ENCODE results near the gene BDKRB2.

BDKRB2 gene

DNA sequence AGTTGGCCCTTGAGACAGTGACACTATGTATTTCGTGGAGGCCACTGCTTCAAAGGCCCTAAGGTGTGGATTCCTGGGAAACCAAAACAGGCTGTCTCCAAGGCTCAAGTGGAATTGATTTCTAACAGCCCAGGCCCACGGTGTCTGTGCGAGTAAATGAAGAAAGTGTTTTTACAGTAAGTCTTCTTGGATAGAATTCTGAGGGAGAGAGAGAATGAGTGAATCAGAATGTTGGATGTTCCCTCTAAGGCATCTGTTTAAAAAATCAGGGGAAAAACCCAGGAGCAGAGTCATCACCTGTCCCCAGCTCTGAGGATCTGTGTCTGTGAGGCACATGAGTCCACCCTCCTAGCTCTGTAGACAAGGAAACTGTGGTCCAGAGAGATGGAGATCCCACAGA is 29.0 kb downstream of the BDKRB2 start:
- DNase-seq (ENCODE audit: low spot score): no peak
- in situ Hi-C loops (cut with MboI; ENCODE audit: low pct_unique_long_range_greater_than_20kb, low sequenced_read_pairs, unreplicated experiment): no loop called here
- TF ChIP-seq, protein P1, sequence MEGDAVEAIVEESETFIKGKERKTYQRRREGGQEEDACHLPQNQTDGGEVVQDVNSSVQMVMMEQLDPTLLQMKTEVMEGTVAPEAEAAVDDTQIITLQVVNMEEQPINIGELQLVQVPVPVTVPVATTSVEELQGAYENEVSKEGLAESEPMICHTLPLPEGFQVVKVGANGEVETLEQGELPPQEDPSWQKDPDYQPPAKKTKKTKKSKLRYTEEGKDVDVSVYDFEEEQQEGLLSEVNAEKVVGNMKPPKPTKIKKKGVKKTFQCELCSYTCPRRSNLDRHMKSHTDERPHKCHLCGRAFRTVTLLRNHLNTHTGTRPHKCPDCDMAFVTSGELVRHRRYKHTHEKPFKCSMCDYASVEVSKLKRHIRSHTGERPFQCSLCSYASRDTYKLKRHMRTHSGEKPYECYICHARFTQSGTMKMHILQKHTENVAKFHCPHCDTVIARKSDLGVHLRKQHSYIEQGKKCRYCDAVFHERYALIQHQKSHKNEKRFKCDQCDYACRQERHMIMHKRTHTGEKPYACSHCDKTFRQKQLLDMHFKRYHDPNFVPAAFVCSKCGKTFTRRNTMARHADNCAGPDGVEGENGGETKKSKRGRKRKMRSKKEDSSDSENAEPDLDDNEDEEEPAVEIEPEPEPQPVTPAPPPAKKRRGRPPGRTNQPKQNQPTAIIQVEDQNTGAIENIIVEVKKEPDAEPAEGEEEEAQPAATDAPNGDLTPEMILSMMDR (IDR thresholded peaks at IDR 0.05; ENCODE audit: extremely low read depth, insufficient read depth, missing control alignments): no peak

DNA sequence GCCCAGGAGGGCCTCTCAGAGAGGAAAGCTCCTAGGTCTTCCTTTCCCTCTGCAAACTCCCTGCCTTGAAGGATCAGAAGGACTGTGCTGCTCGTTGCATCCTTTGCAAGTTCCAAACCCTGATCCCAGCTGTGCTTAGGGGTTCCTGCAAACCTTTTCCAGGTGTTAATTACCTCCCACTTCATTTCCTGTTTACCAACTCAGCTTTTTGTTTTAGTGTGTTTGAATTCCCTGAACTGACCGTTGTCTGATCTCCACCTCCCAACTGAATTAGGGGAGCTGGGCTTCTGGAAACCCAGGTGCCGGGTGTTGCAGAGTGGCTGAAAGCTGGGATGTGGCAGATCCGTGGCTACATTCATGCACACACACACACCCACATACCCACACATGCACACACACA is 30.8 kb downstream of the BDKRB2 start:
- TF ChIP-seq, protein P1 (IDR thresholded peaks at IDR 0.05; ENCODE audit: extremely low read depth, insufficient read depth, missing control alignments): no peak
- in situ Hi-C loops (cut with MboI; ENCODE audit: low pct_unique_long_range_greater_than_20kb, low sequenced_read_pairs, unreplicated experiment): no loop called here
- DNase-seq (ENCODE audit: low spot score): no peak

DNA sequence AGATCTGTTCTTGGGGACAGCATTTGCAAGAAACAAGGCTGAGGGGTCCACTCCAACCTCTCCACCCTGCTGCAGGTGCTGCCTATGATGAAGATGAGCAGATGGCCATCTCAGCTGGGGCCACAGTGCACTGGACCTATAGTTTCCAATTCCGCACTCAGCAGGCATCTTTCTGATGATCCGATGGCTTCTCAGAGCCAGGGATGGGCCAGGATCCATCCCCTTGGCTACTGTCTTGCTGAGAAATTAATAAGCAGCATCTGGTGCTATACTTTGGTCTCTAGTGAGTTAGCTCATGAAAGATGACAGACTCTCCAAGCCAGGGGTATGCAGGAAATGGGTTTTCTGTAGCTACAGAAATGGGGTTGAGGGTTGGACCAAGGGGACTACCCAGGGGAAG is 33.0 kb downstream of the BDKRB2 start:
- TF ChIP-seq, protein P1 (IDR thresholded peaks at IDR 0.05; ENCODE audit: extremely low read depth, insufficient read depth, missing control alignments): no peak
- in situ Hi-C loops (cut with MboI; ENCODE audit: low pct_unique_long_range_greater_than_20kb, low sequenced_read_pairs, unreplicated experiment): no loop called here
- no peak for DNase-seq (ENCODE audit: low spot score)

DNA sequence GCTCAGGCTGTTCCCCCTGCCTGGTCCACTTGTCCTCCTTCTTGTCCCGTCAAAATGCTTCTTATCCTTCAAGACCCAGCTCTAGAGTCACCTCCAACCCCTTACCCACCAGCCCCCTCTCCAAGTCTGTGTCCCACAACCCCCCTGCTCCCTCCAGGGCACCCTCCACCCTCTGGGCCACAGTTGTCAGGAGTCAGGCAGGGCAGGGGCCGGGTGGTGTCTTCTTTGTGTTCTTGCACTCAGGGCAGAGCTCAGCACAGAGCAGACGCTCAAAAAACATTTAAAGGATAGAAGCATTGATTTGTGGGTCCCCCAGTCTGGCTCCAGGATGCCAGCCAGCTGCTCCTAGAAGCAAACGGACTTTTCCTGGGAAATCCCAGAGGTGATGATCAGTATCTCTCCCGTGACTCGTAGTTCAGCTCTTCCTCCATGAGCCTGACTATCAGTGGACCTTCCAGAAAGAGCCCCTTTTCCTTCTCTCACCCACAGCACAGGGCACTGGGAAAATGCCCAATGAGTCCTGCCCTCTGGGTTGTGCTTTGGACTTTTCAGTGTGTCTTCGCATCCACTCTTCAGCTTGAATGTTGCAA is 34.1 kb downstream of the BDKRB2 start:
- TF ChIP-seq, protein P1 (IDR thresholded peaks at IDR 0.05; ENCODE audit: extremely low read depth, insufficient read depth, missing control alignments): no peak
- no peak for DNase-seq (ENCODE audit: low spot score)

DNA sequence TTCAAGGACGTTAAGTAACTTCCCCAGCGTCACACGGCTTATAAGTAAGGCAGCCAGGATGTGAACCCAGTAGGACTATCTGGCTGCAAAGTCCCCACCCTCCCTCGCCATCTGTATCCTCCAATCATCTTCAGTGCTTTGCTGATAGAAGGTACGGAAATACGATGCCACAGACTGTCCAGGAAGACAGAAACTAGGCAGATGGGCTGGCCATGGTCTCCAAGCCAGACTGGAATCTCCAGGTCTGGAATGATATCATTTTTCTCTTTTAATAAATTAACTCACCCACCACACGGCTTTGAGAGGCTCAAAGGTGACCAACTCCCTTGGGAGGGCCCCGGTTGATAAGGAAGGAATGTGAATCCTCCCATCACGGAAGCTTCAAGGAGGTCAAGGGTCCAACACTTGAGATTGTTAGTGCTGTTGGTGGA is 35.1 kb downstream of the BDKRB2 start:
- TF ChIP-seq, protein P1 (IDR thresholded peaks at IDR 0.05; ENCODE audit: extremely low read depth, insufficient read depth, missing control alignments): no peak
- DNase-seq (ENCODE audit: low spot score): no peak
- in situ Hi-C loops (cut with MboI; ENCODE audit: low pct_unique_long_range_greater_than_20kb, low sequenced_read_pairs, unreplicated experiment): no loop called here

More for the DNA sequence above, 34.1 kb downstream of the BDKRB2 start:
- in situ Hi-C loops (cut with MboI; ENCODE audit: low pct_unique_long_range_greater_than_20kb, low sequenced_read_pairs, unreplicated experiment): no loop called here

DNA sequence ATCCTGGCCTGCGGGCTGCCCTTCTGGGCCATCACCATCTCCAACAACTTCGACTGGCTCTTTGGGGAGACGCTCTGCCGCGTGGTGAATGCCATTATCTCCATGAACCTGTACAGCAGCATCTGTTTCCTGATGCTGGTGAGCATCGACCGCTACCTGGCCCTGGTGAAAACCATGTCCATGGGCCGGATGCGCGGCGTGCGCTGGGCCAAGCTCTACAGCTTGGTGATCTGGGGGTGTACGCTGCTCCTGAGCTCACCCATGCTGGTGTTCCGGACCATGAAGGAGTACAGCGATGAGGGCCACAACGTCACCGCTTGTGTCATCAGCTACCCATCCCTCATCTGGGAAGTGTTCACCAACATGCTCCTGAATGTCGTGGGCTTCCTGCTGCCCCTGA is 36.0 kb downstream of the BDKRB2 start:
- in situ Hi-C loops (cut with MboI; ENCODE audit: low pct_unique_long_range_greater_than_20kb, low sequenced_read_pairs, unreplicated experiment): no loop called here
- no peak for DNase-seq (ENCODE audit: low spot score)
- TF ChIP-seq, protein P1 (IDR thresholded peaks at IDR 0.05; ENCODE audit: extremely low read depth, insufficient read depth, missing control alignments): no peak
